ENCODE data around the gene TMEM217.
"Not testable (repeated sequence)": the region's sequence is repeated elsewhere in the genome, so short reads cannot be mapped to it uniquely, and the experiment has no call there.

DNA sequence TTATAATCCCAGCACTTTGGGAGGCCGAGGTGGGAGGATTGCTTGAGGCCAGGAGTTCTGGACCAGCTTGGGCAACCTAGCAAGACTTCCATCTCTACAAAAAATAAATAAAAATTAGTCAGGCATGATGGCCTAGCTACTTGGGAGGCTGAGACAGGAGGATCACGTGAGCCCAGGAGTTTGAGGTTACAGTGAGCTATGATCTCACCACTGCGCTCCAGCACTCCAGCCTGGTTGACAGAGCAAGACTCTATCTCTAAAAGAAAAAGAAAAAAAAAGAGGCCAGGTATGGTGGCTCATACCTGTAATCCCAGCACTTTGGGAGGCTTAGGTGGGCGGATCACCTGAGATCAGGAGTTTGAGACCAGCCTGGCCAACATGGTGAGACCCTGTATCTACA, 77.3 kb downstream of the TMEM217 start:
- not testable (repeated sequence) for TF ChIP-seq EZH2phosphoT487 (IDR thresholded peaks at IDR 0.05; ENCODE audit: low read depth); CTCF (IDR thresholded peaks at IDR 0.05; ENCODE audit: low read depth, low read length)

Data from OCI-LY3 (cell line).